GM20000 (cell line): ENCODE measurements around the gene MMP14.

Experiments used
- DNase-seq: peaks from one replicate; pipeline ENCODE4 v3.0.0; 2012; ENCODE audit warnings: low spot score
- TF ChIP-seq, protein P1 (sequence below): IDR thresholded peaks from 2 replicates; pipeline ENCODE4 v1.5.1; 2012; ENCODE audit warnings: mild to moderate bottlenecking, control low read depth; ENCODE audit errors: extremely low read depth, missing control alignments

The MMP14 gene

DNA sequence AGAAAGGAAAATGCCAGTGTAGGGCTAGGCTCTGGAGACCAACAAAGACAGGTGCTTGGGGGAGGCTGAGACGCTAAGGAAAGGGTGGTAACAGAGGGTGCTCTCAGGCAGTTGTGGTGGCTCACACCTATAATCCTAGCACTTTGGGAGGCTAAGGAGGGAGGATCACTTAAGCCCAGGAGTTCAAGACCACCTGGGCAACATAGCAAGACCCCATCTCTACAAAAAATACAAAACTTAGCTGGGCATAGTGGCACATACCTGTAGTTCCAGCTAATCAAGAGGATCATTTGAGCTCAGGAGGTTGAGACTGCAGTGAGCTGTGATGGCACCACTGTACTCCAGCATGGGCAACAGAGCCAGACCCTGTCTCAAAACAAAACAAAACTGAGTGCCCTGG is 59.0 kb downstream of the MMP14 start:
- no peak for DNase-seq
- TF ChIP-seq, protein P1, sequence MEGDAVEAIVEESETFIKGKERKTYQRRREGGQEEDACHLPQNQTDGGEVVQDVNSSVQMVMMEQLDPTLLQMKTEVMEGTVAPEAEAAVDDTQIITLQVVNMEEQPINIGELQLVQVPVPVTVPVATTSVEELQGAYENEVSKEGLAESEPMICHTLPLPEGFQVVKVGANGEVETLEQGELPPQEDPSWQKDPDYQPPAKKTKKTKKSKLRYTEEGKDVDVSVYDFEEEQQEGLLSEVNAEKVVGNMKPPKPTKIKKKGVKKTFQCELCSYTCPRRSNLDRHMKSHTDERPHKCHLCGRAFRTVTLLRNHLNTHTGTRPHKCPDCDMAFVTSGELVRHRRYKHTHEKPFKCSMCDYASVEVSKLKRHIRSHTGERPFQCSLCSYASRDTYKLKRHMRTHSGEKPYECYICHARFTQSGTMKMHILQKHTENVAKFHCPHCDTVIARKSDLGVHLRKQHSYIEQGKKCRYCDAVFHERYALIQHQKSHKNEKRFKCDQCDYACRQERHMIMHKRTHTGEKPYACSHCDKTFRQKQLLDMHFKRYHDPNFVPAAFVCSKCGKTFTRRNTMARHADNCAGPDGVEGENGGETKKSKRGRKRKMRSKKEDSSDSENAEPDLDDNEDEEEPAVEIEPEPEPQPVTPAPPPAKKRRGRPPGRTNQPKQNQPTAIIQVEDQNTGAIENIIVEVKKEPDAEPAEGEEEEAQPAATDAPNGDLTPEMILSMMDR, result no peak

DNA sequence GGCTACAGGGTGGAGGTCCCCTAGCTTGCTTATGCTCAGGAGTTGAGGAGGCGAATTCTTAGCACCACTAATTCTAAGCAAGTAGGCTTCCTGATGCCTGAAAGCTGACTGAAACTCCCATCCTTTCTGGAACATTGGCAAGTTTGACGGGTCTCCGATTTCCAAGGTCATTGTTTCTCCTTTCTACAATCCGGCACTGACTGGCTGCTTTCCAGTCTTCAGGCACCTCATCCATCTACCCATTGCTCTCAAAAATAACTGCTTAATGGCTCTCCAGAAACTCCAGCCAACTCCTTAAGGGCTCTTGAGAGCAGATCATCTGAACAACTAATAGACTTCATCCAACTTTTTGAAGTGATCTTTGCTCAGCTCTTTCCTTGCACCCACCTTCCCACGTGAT is 60.0 kb downstream of the MMP14 start:
- TF ChIP-seq, protein P1, result no peak
- no peak for DNase-seq

DNA sequence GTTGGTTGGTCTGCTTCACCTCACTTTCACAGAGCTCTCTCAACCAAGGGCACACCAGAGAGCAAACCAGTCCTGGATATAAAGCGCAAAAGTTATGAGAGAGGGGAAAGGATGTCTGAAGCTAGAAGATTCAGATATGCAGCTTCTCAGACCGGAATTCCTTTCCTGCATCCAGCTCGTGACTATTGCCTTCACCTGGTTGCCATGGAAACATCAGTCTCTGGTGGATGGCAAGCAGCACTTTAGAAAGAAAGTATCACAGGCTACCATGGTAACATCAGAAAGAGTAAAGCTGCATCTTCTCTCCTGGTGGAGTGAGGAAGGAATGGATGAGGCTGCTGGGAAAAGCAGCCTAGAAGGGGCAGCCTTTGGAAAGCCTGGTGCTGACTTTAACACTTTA is 60.4 kb downstream of the MMP14 start:
- DNase-seq, result no peak
- TF ChIP-seq, protein P1, result no peak

DNA sequence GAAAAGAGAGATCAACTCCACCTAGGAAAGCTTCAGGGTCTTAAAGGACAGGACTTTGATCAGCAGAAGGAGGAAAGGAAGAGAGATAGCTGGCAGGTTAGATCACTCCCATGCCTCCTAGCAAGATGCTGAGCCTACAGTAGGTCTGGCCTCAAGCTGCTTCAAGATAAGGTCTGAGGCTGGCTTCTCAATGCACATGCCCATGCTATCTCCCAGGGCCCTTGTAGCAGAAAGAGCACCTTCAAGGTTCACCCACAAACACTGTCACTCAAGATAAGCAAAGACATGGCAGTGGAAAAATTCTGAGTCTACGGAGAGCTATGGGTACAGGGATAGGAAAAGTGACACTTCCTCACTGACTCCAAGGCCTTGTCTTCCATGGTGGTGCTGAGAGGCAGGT is 61.0 kb downstream of the MMP14 start:
- DNase-seq, result no peak
- TF ChIP-seq, protein P1, result no peak
